HFFc6 (cell line): ENCODE results near the gene ZP2. TPM values are rescaled to one million over a fixed set of nuclear protein-coding genes. Genes with fewer than 3 reads are reported as not detected.

Experiments used
- DNase-seq: peaks from one replicate; pipeline ENCODE4 v3.0.0-alpha.2; 2018
- H3K27ac Mint-ChIP-seq: 2 replicates; pipeline ENCODE4 v1.8.0; 2020; ENCODE audit warnings: mild to moderate bottlenecking, mixed read lengths
- H3K27me3 Mint-ChIP-seq: 2 replicates; pipeline ENCODE4 v1.8.0; 2021; ENCODE audit warnings: mild to moderate bottlenecking, moderate library complexity, mixed read lengths; ENCODE audit not compliant: insufficient read depth
- H3K36me3 Mint-ChIP-seq: 2 replicates; pipeline ENCODE4 v1.8.0; 2021; ENCODE audit warnings: low read depth, mixed read lengths
- H3K4me1 Mint-ChIP-seq: 2 replicates; pipeline ENCODE4 v1.8.0; 2020; ENCODE audit warnings: low read depth, mixed read lengths
- H3K4me3 Mint-ChIP-seq: 2 replicates; pipeline ENCODE4 v1.8.0; 2020; ENCODE audit warnings: mild to moderate bottlenecking, moderate library complexity, mixed read lengths
- H3K9me3 Mint-ChIP-seq: 2 replicates; pipeline ENCODE4 v1.8.0; 2020; ENCODE audit warnings: mild to moderate bottlenecking, mixed read lengths
- CTCF ChIP-seq: fragments of 200-600 bp; sonication (generic); IDR thresholded peaks from 2 replicates; pipeline ENCODE4 v1.5.0; 2021; ENCODE audit warnings: antibody characterized with exemption, mild to moderate bottlenecking
- total RNA-seq, 6 experiments: library from RNA; stranded (reverse); fragmentation: NEBNext Ultra II Directional; extraction: Animal tissue kit (Norgen Biotek cat#: 25700); gene quantifications; 2 replicates in 1 of 6; 3 replicates in 5 of 6; pipeline ENCODE4 v1.2.3, GENCODE V29; 2021

Gene ZP2
- total RNA-seq, 6 experiments from 2014 or later, result not detected

- Mint-ChIP-seq H3K36me3 (no peaks in the 10 kb centered on the region), H3K27ac (no peak within 1 kb of the TSS), H3K27me3 (peaks cover 32% of the 10 kb centered on the region), H3K9me3 (no peaks in the 10 kb centered on the region), H3K4me3 (no peak within 1 kb of the TSS), H3K4me1 (no peaks in the 10 kb centered on the region)
- DNase-seq, result no peak
- TF ChIP-seq CTCF, result no peak
Measured at GRCh38 chr16:21233521-21234150, 22.3 kb upstream of the ZP2 start, which contains the start of gene ANKS4B. ANKS4B (plus strand) TSS chr16:21233699; CDS start chr16:21233738, 39 bp downstream.

- H3K9me3 Mint-ChIP-seq, result no peaks in the 10 kb centered on the region
- DNase-seq, result no peak
- TF ChIP-seq CTCF, result no peak
- H3K4me1 Mint-ChIP-seq, result no peaks in the 10 kb centered on the region
- H3K36me3 Mint-ChIP-seq, result no peaks in the 10 kb centered on the region
- peaks cover 38% of the 10 kb centered on the region for H3K27me3 Mint-ChIP-seq
- no peak overlapping the region for H3K27ac Mint-ChIP-seq
- no peak overlapping the region for H3K4me3 Mint-ChIP-seq
Measured at GRCh38 chr16:21233045-21233520, 21.7 kb upstream of the ZP2 start.

- Mint-ChIP-seq H3K27me3 (peaks cover 55% of the 10 kb centered on the region), H3K4me3 (no peak overlapping the region)
Measured at GRCh38 chr16:21228361-21228872, 17.0 kb upstream of the ZP2 start.

GRCh38 chr16:21227866-21228265 is 16.5 kb upstream of the ZP2 start:
- DNase-seq, result no peak
- Mint-ChIP-seq H3K4me3 (no peak overlapping the region), H3K27me3 (peaks cover 55% of the 10 kb centered on the region), H3K27ac (no peak overlapping the region), H3K4me1 (no peaks in the 10 kb centered on the region; the same call in 1 of the 2 replicates), H3K36me3 (no peaks in the 10 kb centered on the region), H3K9me3 (no peaks in the 10 kb centered on the region)
- no peak for TF ChIP-seq CTCF

More at GRCh38 chr16:21228361-21228872, 17.0 kb upstream of the ZP2 start:
- Mint-ChIP-seq H3K36me3 (no peaks in the 10 kb centered on the region), H3K9me3 (no peaks in the 10 kb centered on the region), H3K27ac (no peak overlapping the region), H3K4me1 (no peaks in the 10 kb centered on the region)
- TF ChIP-seq CTCF, result no peak
- no peak for DNase-seq

- no peaks in the 10 kb centered on the region for H3K9me3 Mint-ChIP-seq
- TF ChIP-seq CTCF, result no peak
- H3K36me3 Mint-ChIP-seq, result no peaks in the 10 kb centered on the region
- no peak for DNase-seq
- H3K4me1 Mint-ChIP-seq, result no peaks in the 10 kb centered on the region; the same call in 1 of the 2 replicates
- H3K27me3 Mint-ChIP-seq, result peaks cover 61% of the 10 kb centered on the region
- H3K4me3 Mint-ChIP-seq, result no peak overlapping the region
- no peak overlapping the region for H3K27ac Mint-ChIP-seq
Measured at GRCh38 chr16:21226749-21227148, 15.4 kb upstream of the ZP2 start.
